Mammary epithelial cell (primary cell): ENCODE measurements around the gene SLC22A17.

Source experiments
- EZH2 ChIP-seq: IDR thresholded peaks from 2 replicates; pipeline ENCODE4 v1.6.1; 2012; ENCODE audit warnings: low read length, inconsistent platforms, borderline replicate concordance
- TF ChIP-seq, protein P1 (sequence below), 2 donors: IDR thresholded peaks in 1 of 2; conservative IDR thresholded peaks in 1 of 2; 2 replicates each; pipeline ENCODE4 v1.5.1; 2011 to 2012; ENCODE audit warnings: inconsistent platforms in 2 of 2, low read length in 2 of 2, mild to moderate bottlenecking in 2 of 2, control low read depth in 1 of 2, low read depth in 1 of 2; ENCODE audit not compliant: insufficient read depth in 1 of 2; ENCODE audit errors: extremely low read depth in 1 of 2

DNA sequence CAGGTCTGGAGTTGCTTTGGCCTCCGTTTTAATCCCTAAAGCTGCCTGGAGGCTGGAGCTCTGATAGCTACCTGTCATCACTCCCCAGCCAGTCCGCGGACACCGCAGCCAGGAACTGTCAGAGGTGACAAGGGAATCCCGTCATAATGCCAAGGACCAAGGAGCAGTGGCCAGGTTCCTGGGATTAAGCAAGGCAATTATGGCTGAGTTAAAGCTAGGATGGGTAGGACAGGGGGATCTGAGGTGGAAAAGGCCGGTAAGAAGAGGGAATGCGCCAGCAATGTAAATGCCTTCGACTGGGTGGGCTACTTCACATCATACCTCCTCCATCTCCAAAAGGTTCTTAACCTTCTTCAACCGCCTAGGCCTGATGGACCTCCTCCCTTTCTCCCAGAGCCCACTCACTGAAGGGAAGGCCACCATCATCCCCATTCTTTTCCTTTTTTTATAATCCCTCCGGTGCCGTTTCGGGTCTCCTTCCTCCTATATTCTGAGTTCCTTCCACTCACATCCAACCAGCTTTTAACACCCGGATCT is 51.9 kb downstream of the SLC22A17 start:
- TF ChIP-seq, protein P1, sequence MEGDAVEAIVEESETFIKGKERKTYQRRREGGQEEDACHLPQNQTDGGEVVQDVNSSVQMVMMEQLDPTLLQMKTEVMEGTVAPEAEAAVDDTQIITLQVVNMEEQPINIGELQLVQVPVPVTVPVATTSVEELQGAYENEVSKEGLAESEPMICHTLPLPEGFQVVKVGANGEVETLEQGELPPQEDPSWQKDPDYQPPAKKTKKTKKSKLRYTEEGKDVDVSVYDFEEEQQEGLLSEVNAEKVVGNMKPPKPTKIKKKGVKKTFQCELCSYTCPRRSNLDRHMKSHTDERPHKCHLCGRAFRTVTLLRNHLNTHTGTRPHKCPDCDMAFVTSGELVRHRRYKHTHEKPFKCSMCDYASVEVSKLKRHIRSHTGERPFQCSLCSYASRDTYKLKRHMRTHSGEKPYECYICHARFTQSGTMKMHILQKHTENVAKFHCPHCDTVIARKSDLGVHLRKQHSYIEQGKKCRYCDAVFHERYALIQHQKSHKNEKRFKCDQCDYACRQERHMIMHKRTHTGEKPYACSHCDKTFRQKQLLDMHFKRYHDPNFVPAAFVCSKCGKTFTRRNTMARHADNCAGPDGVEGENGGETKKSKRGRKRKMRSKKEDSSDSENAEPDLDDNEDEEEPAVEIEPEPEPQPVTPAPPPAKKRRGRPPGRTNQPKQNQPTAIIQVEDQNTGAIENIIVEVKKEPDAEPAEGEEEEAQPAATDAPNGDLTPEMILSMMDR (conservative IDR thresholded peaks at IDR 0.05 in 1 of 2, IDR thresholded peaks at IDR 0.05 in 1 of 2; ENCODE audit: extremely low read depth in 1 of 2, insufficient read depth in 1 of 2, low read depth in 1 of 2, low read length in 2 of 2), result no peak
- TF ChIP-seq EZH2, result no peak
